Stimulated activated naive CD8-positive, alpha-beta T cell treated with anti-CD3 and anti-CD28 coated beads, Interleukin-15, Interleukin-2, amounts not matched to agents 100 ng/mL and 50 ng/mL, for 24 hours (primary cell): Measurements from ENCODE around the gene CEP95.

Experiments
- H3K27ac Mint-ChIP-seq: one replicate; pipeline ENCODE4 v1.8.0; 2021; ENCODE audit warnings: mild to moderate bottlenecking, mixed read lengths
- H3K27me3 Mint-ChIP-seq: one replicate; pipeline ENCODE4 v1.8.0; 2021; ENCODE audit warnings: mixed read lengths
- H3K36me3 Mint-ChIP-seq: one replicate; pipeline ENCODE4 v1.8.0; 2021; ENCODE audit warnings: low read depth, mixed read lengths
- H3K4me1 Mint-ChIP-seq: one replicate; pipeline ENCODE4 v1.8.0; 2021; ENCODE audit warnings: low read depth, mixed read lengths
- H3K4me3 Mint-ChIP-seq: one replicate; pipeline ENCODE4 v1.8.0; 2021; ENCODE audit warnings: mild to moderate bottlenecking, mixed read lengths
- H3K9me3 Mint-ChIP-seq: one replicate; pipeline ENCODE4 v1.8.0; 2021; ENCODE audit warnings: mixed read lengths

The CEP95 gene

GRCh38 chr17:64502021-64502420, 4.8 kb upstream of the CEP95 start:
- Mint-ChIP-seq H3K27ac (peak overlapping the region; percentile 100), H3K4me1 (peaks cover 88% of the 10 kb centered on the region), H3K4me3 (peak overlapping the region; percentile 50), H3K9me3 (no peaks in the 10 kb centered on the region), H3K36me3 (peaks cover 85% of the 10 kb centered on the region), H3K27me3 (no peaks in the 10 kb centered on the region)

GRCh38 chr17:64502809-64503208, 4.0 kb upstream of the CEP95 start:
- H3K36me3 Mint-ChIP-seq, result peaks cover 82% of the 10 kb centered on the region
- peak overlapping the region; percentile 100 for H3K27ac Mint-ChIP-seq
- no peaks in the 10 kb centered on the region for H3K9me3 Mint-ChIP-seq
- no peaks in the 10 kb centered on the region for H3K27me3 Mint-ChIP-seq
- peak overlapping the region; percentile 43 for H3K4me3 Mint-ChIP-seq
- H3K4me1 Mint-ChIP-seq, result peaks cover 86% of the 10 kb centered on the region

GRCh38 chr17:64503341-64503740, 3.4 kb upstream of the CEP95 start:
- Mint-ChIP-seq H3K4me1 (peaks cover 86% of the 10 kb centered on the region), H3K4me3 (peak overlapping the region; percentile 43), H3K36me3 (peaks cover 79% of the 10 kb centered on the region), H3K27me3 (no peaks in the 10 kb centered on the region), H3K9me3 (no peaks in the 10 kb centered on the region), H3K27ac (peak overlapping the region; percentile 100)

- Mint-ChIP-seq H3K4me3 (peak overlapping the region; percentile 100), H3K9me3 (no peaks in the 10 kb centered on the region), H3K36me3 (peaks cover 77% of the 10 kb centered on the region), H3K27me3 (no peaks in the 10 kb centered on the region), H3K4me1 (peaks cover 86% of the 10 kb centered on the region), H3K27ac (peak overlapping the region; percentile 100)
Observed at GRCh38 chr17:64503821-64504768, 2.7 kb upstream of the CEP95 start.

GRCh38 chr17:64504769-64505339, 1.9 kb upstream of the CEP95 start:
- peaks cover 76% of the 10 kb centered on the region for H3K36me3 Mint-ChIP-seq

GRCh38 chr17:64505340-64506200, 1.2 kb upstream of the CEP95 start:
- Mint-ChIP-seq H3K36me3 (peaks cover 76% of the 10 kb centered on the region), H3K4me1 (peaks cover 77% of the 10 kb centered on the region), H3K27ac (peak overlapping the region; percentile 100)

More at GRCh38 chr17:64504769-64505339, 1.9 kb upstream of the CEP95 start:
- Mint-ChIP-seq H3K9me3 (no peaks in the 10 kb centered on the region), H3K4me1 (peaks cover 85% of the 10 kb centered on the region), H3K27ac (peak overlapping the region; percentile 100), H3K27me3 (no peaks in the 10 kb centered on the region), H3K4me3 (peak overlapping the region; percentile 100)

GRCh38 chr17:64506201-64506575, 589 bp upstream of the CEP95 start, which contains the start of gene DDX5:
Gene DDX5, minus strand, starts transcription at chr17:64506289. Its CDS starts 170 bp downstream, at chr17:64506119.
- Mint-ChIP-seq H3K9me3 (no peaks in the 10 kb centered on the region), H3K36me3 (peaks cover 75% of the 10 kb centered on the region), H3K27me3 (no peaks in the 10 kb centered on the region), H3K4me1 (peaks cover 71% of the 10 kb centered on the region), H3K4me3 (peak within 1 kb of the TSS; percentile 100), H3K27ac (peak within 1 kb of the TSS; percentile 100)

More at GRCh38 chr17:64505340-64506200, 1.2 kb upstream of the CEP95 start:
- Mint-ChIP-seq H3K27me3 (no peaks in the 10 kb centered on the region), H3K4me3 (peak overlapping the region; percentile 100), H3K9me3 (no peaks in the 10 kb centered on the region)

GRCh38 chr17:64507413-64507782, 621 bp downstream of the CEP95 start:
- Mint-ChIP-seq H3K4me1 (peaks cover 63% of the 10 kb centered on the region), H3K9me3 (no peaks in the 10 kb centered on the region), H3K4me3 (peak overlapping the region; percentile 100), H3K36me3 (peaks cover 73% of the 10 kb centered on the region), H3K27ac (peak overlapping the region; percentile 100), H3K27me3 (no peaks in the 10 kb centered on the region)

GRCh38 chr17:64508683-64509082, 1.9 kb downstream of the CEP95 start:
- H3K36me3 Mint-ChIP-seq, result peaks cover 73% of the 10 kb centered on the region
- no peaks in the 10 kb centered on the region for H3K9me3 Mint-ChIP-seq
- H3K4me3 Mint-ChIP-seq, result peak overlapping the region; percentile 100
- H3K4me1 Mint-ChIP-seq, result peaks cover 50% of the 10 kb centered on the region
- no peaks in the 10 kb centered on the region for H3K27me3 Mint-ChIP-seq
- peak overlapping the region; percentile 61 for H3K27ac Mint-ChIP-seq

- peaks cover 45% of the 10 kb centered on the region for H3K4me1 Mint-ChIP-seq
- no peak overlapping the region for H3K27ac Mint-ChIP-seq
- H3K4me3 Mint-ChIP-seq, result peak overlapping the region; percentile 54
- H3K36me3 Mint-ChIP-seq, result peaks cover 70% of the 10 kb centered on the region
- H3K9me3 Mint-ChIP-seq, result no peaks in the 10 kb centered on the region
- H3K27me3 Mint-ChIP-seq, result no peaks in the 10 kb centered on the region
Observed at GRCh38 chr17:64509179-64509578, 2.4 kb downstream of the CEP95 start.

GRCh38 chr17:64515419-64515818, 8.6 kb downstream of the CEP95 start:
- H3K4me3 Mint-ChIP-seq, result no peak overlapping the region
- H3K9me3 Mint-ChIP-seq, result no peaks in the 10 kb centered on the region
- no peaks in the 10 kb centered on the region for H3K27me3 Mint-ChIP-seq
- H3K4me1 Mint-ChIP-seq, result peaks cover 16% of the 10 kb centered on the region
- H3K27ac Mint-ChIP-seq, result peak overlapping the region; percentile 6
- peaks cover 69% of the 10 kb centered on the region for H3K36me3 Mint-ChIP-seq

- Mint-ChIP-seq H3K4me1 (peaks cover 16% of the 10 kb centered on the region), H3K4me3 (no peak overlapping the region), H3K27me3 (no peaks in the 10 kb centered on the region), H3K9me3 (no peaks in the 10 kb centered on the region), H3K27ac (peak overlapping the region; percentile 37), H3K36me3 (peaks cover 65% of the 10 kb centered on the region)
Observed at GRCh38 chr17:64515829-64516228, 9.1 kb downstream of the CEP95 start.

GRCh38 chr17:64519601-64520000, 12.8 kb downstream of the CEP95 start:
- Mint-ChIP-seq H3K4me1 (peaks cover 13% of the 10 kb centered on the region), H3K9me3 (no peaks in the 10 kb centered on the region), H3K4me3 (no peak overlapping the region), H3K27me3 (no peaks in the 10 kb centered on the region), H3K36me3 (peaks cover 62% of the 10 kb centered on the region), H3K27ac (no peak overlapping the region)

GRCh38 chr17:64520359-64520758, 13.6 kb downstream of the CEP95 start:
- Mint-ChIP-seq H3K27ac (no peak overlapping the region), H3K36me3 (peaks cover 58% of the 10 kb centered on the region), H3K4me1 (peaks cover 8% of the 10 kb centered on the region), H3K9me3 (no peaks in the 10 kb centered on the region), H3K27me3 (no peaks in the 10 kb centered on the region), H3K4me3 (no peak overlapping the region)
